MV-4-11 (cell line): Measurements from ENCODE around the gene CHMP4A.

Experiments
- DNase-seq: peaks from one replicate; lab custom pipeline; 2025; lab: John Stamatoyannopoulos, UW

Gene CHMP4A

GRCh38 chr14:24178399-24179178, 34.7 kb downstream of the CHMP4A start:
- DNase-seq = no peak

- DNase-seq = no peak
Measured at GRCh38 chr14:24177891-24178290, 35.4 kb downstream of the CHMP4A start.

- DNase-seq = no peak
Measured at GRCh38 chr14:24177041-24177825, 36.1 kb downstream of the CHMP4A start.

GRCh38 chr14:24176599-24176998, 36.7 kb downstream of the CHMP4A start:
- DNase-seq = no peak

GRCh38 chr14:24172871-24173281, 40.4 kb downstream of the CHMP4A start:
- no peak for DNase-seq

GRCh38 chr14:24172261-24172860, 40.9 kb downstream of the CHMP4A start:
- DNase-seq = no peak

GRCh38 chr14:24171422-24172260, 41.6 kb downstream of the CHMP4A start, which contains the start of gene REC8:
Gene REC8, plus strand, starts transcription at chr14:24172080. Its CDS starts 473 bp downstream, at chr14:24172553.
- no peak for DNase-seq

GRCh38 chr14:24167469-24168114, 45.7 kb downstream of the CHMP4A start:
- peak; percentile 63 for DNase-seq

GRCh38 chr14:24165785-24166184, 47.5 kb downstream of the CHMP4A start:
- no peak for DNase-seq

- DNase-seq = no peak
Measured at GRCh38 chr14:24164518-24164991, 48.7 kb downstream of the CHMP4A start.

GRCh38 chr14:24162093-24162492, 51.2 kb downstream of the CHMP4A start:
- DNase-seq = no peak

- peak; percentile 97 for DNase-seq
Measured at GRCh38 chr14:24160850-24161804, 52.2 kb downstream of the CHMP4A start, which contains the start of gene IRF9. Gene IRF9, plus strand, starts transcription at chr14:24161265. Its CDS starts 880 bp downstream, at chr14:24162145.

GRCh38 chr14:24160499-24160849, 52.8 kb downstream of the CHMP4A start:
- DNase-seq = no peak

GRCh38 chr14:24159777-24160498, 53.4 kb downstream of the CHMP4A start:
- no peak for DNase-seq
